GM12878 (cell line): Measurements from ENCODE around the gene SNX10. TPM values are rescaled to one million over a fixed set of nuclear protein-coding genes. Genes with fewer than 3 reads are reported as not detected.

Experiments
- ATAC-seq: fragments of 200-7000 bp; cut with Tn5 transposase; 3 replicates; pipeline ENCODE4 v1.9.1; 2020; ENCODE audit warnings: mild to moderate bottlenecking, moderate library complexity
- BruUV-seq: library from RNA; stranded (reverse); fragments of 400-500 nt; replicated peaks from 2 replicates; lab custom pipeline; 2021; lab: Mats Ljungman, UMichigan
- CTCF ChIA-PET: fragments of 300-600 bp; sonication (Branson Sonifier 250); formaldehyde crosslinking; extraction: SDS; loops from one replicate; lab custom pipeline; 2021; ENCODE audit warnings: inconsistent platforms; lab: Yijun Ruan, JAX
- POLR2A ChIA-PET: fragments of 350-600 bp; formaldehyde crosslinking; extraction: SDS; loops from one replicate; lab custom pipeline; 2021; ENCODE audit warnings: inconsistent platforms; lab: Charles Lee
- RAD21 ChIA-PET: fragments of 300-600 bp; sonication (Branson Sonifier 250); formaldehyde crosslinking; loops from one replicate; lab custom pipeline; 2023; ENCODE audit warnings: antibody characterized with exemption; ENCODE audit not compliant: unreplicated experiment; lab: Charles Lee
- SMC1A ChIA-PET: fragments of 300-600 bp; sonication (Branson Sonifier 250); formaldehyde crosslinking; loops from one replicate; lab custom pipeline; 2023; ENCODE audit not compliant: unreplicated experiment, uncharacterized antibody; lab: Charles Lee
- DNase-seq: peaks from one replicate; pipeline ENCODE4 v3.0.0-alpha.2; 2011; ENCODE audit warnings: low read depth, low spot score
- FAIRE-seq: peaks from 3 replicates; lab custom pipeline; 2011; peaks lifted over from hg19 to GRCh38; lab: Jason Lieb, UNC
- H2AFZ ChIP-seq: 2 replicates; pipeline ENCODE4 v1.6.0; 2011; ENCODE audit warnings: low read depth, low read length, control low read depth; ENCODE audit not compliant: control insufficient read depth
- H3K27ac ChIP-seq: 2 replicates; pipeline ENCODE4 v1.5.1; 2011; ENCODE audit warnings: control low read depth; ENCODE audit not compliant: control insufficient read depth, insufficient read depth
- H3K27me3 ChIP-seq, 2 experiments: replicated peaks in 1 of 2; 2 replicates each; pipeline versions ENCODE4 v1.6.0 to v1.6.1; 2011; ENCODE audit warnings: low read length in 1 of 2; ENCODE audit not compliant: control insufficient read depth in 2 of 2, insufficient read depth in 2 of 2
- H3K36me3 ChIP-seq, 2 experiments: 2 replicates each; pipeline ENCODE4 v1.5.1; 2011; ENCODE audit warnings: low read length in 1 of 2; ENCODE audit not compliant: control insufficient read depth in 2 of 2, insufficient read depth in 2 of 2
- H3K4me1 ChIP-seq: 2 replicates; pipeline ENCODE4 v1.6.1; 2011; ENCODE audit warnings: mild to moderate bottlenecking, low read length, moderate library complexity, mixed read lengths; ENCODE audit not compliant: control insufficient read depth, insufficient read depth
- H3K4me2 ChIP-seq: 2 replicates; pipeline ENCODE4 v1.6.0; 2011; ENCODE audit warnings: control low read depth; ENCODE audit not compliant: control insufficient read depth, insufficient read depth
- H3K4me3 ChIP-seq: fragments of 200-600 bp; sonication (generic); 2 replicates; pipeline ENCODE4 v1.5.1; 2016
- H3K79me2 ChIP-seq: 2 replicates; pipeline ENCODE4 v1.6.0; 2011; ENCODE audit warnings: low read length; ENCODE audit not compliant: control insufficient read depth, insufficient read depth
- H3K9ac ChIP-seq: 2 replicates; pipeline ENCODE4 v1.8.0; 2011; ENCODE audit warnings: low read length, control low read depth, mixed read lengths; ENCODE audit not compliant: control insufficient read depth, insufficient read depth
- H3K9me3 ChIP-seq: replicated peaks from 3 replicates; pipeline ENCODE4 v1.5.1; 2011; ENCODE audit warnings: mild to moderate bottlenecking, low read length; ENCODE audit not compliant: control insufficient read depth, insufficient read depth
- H4K20me1 ChIP-seq: 2 replicates; pipeline ENCODE4 v1.6.0; 2011; ENCODE audit not compliant: control insufficient read depth, insufficient read depth
- CBX3 ChIP-seq: fragments of 200-600 bp; sonication (generic); IDR thresholded peaks from 2 replicates; pipeline ENCODE4 v1.6.1; 2016; ENCODE audit warnings: low read depth, borderline replicate concordance
- CTCF ChIP-seq, 3 experiments: IDR thresholded peaks in 2 of 3; conservative IDR thresholded peaks in 1 of 3; 2 replicates each; pipeline ENCODE4 v1.5.1; 2011; ENCODE audit warnings: low read depth in 3 of 3, low read length in 3 of 3, mild to moderate bottlenecking in 3 of 3, control low read depth in 2 of 3, moderate library complexity in 2 of 3, inconsistent platforms in 1 of 3, mixed read lengths in 1 of 3; ENCODE audit not compliant: control insufficient read depth in 2 of 3, insufficient read depth in 1 of 3; ENCODE audit errors: extremely low read depth in 1 of 3
- KAT2A ChIP-seq: conservative IDR thresholded peaks from 2 replicates; pipeline ENCODE4 v1.6.1; 2011; ENCODE audit warnings: low read depth, low read length; ENCODE audit not compliant: control insufficient read depth
- RELA ChIP-seq: fragments of 450-650 bp; IDR thresholded peaks from 2 replicates; pipeline ENCODE4 v1.8.0; 2014; ENCODE audit warnings: borderline replicate concordance; ENCODE audit not compliant: partially characterized antibody
- RELB ChIP-seq: fragments of 450-650 bp; IDR thresholded peaks from 2 replicates; pipeline ENCODE4 v1.6.1; 2017; ENCODE audit warnings: low read depth, mild to moderate bottlenecking, moderate library complexity
- SPI1 ChIP-seq: IDR thresholded peaks from 2 replicates; pipeline ENCODE4 v1.6.1; 2011; ENCODE audit warnings: low read depth, mild to moderate bottlenecking, low read length, moderate library complexity, borderline replicate concordance; ENCODE audit not compliant: insufficient read depth
- ZZZ3 ChIP-seq: IDR thresholded peaks from 2 replicates; pipeline ENCODE4 v1.6.1; 2011; ENCODE audit warnings: low read depth; ENCODE audit not compliant: control insufficient read depth, insufficient read length
- WGBS: methylation state at CpG from one replicate; pipeline ENCODE4 v1.1.6; 2016; ENCODE audit warnings: low lambda C conversion rate; ENCODE audit not compliant: insufficient replicate concordance, insufficient coverage; ENCODE audit errors: missing lambda C conversion rate; 5-methylcytosine and 5-hydroxymethylcytosine counted together
- in situ Hi-C: fragments of 300-500 bp; cut with MboI; formaldehyde crosslinking; loops from 9 replicates; pipeline ENCODE4 v1.14.3; 2018; ENCODE audit warnings: mixed read lengths
- intact Hi-C: fragments of 100-400 bp; cut with micrococcal nuclease; formaldehyde crosslinking; loops from one replicate; pipeline ENCODE4 v1.14.2; 2022; ENCODE audit not compliant: unreplicated experiment
- polyA plus RNA-seq, 11 experiments: library from polyadenylated mRNA; depleted of rRNA in 4 of 11; unstranded in 6 of 11; stranded (reverse) in 5 of 11; fragments of >200 nt; fragmentation: Nextera tagmentation in 4 of 11; fragmentation: Illumina TruSeq in 1 of 11; extraction: Ambion mirVana in 4 of 11; extraction: Trizol in 1 of 11; gene quantifications; 1 replicate in 1 of 11; 2 replicates in 10 of 11; pipeline versions ENCODE4 v1.2.1 to v1.2.3, GENCODE V29; 2011 to 2016; ENCODE audit warnings: inconsistent platforms in 2 of 11, missing spikeins in 2 of 11, low read depth in 1 of 11
- total RNA-seq, 4 experiments: library from RNA; depleted of rRNA in 3 of 4; stranded (reverse); fragments of >200 nt in 3 of 4; fragmentation: Illumina TruSeq in 1 of 4; extraction: Trizol in 1 of 4; gene quantifications; 2 replicates each; pipeline versions ENCODE4 v1.2.1 to v1.2.3, GENCODE V29; 2013 to 2021

Gene SNX10
- total and polyA plus RNA-seq, 10 of the 15 experiments (the other 5 are each of a cell fraction or from before 2014, with no cell fraction given) = 22.0 to 56.2 (median 30.1) TPM

- no peak for TF ChIP-seq RELB
- no peak for TF ChIP-seq RELA
- TF ChIP-seq, all 136 proteins: peak for 0
Observed at GRCh38 chr7:26372704-26373103, 81.0 kb downstream of the SNX10 start (continued).

DNA sequence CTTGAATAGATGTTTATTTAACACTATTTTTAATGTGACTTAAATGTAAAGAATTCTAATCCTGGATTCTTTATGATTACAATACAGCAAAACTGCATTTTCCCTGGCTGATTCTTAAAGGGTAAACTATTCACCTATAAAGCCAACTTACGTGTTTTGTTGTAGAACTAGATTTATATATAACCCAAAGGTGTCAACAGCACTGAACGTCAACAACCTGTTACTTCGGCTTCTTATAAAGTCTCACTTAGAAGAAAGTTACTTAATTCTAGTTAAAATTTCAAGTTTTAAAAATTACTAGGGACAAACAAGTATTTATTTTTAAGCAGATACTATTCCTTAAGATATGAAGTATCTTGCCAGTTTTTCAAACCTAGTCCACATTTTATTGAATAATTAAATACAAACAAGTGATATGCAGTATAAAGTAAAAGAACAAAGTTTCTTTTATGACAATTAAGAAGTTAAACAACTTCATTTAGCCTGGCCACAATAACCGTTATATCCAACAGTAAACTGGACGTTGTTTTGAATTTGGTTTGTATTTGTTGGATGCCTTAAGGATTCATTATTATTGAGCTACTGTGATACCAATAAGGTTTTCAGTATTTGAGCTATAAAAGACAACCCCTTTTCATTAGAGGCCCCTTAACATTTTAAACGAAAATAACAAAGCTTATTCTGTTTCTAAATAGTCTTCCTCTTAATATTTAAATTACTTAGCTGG lies 83.1 kb downstream of the SNX10 start:
- CTCF ChIA-PET = interaction anchor here (0.6 to 3.2 kb wide), 15 partner anchors 9 to 786 kb away, joined by 3 to 20 read pairs (median 4); no protein-coding TSS in a partner anchor
- POLR2A ChIA-PET = no interaction called here
- no peaks in the 10 kb centered on the region for H3K9me3 ChIP-seq
- no peak overlapping the region for H3K4me3 ChIP-seq
- 96% methylated on average over 6 of the region's 6 CpGs for WGBS
- SMC1A ChIA-PET = interaction anchor here (0.9 to 3.6 kb wide), 17 partner anchors 9 to 496 kb away, joined by 3 to 12 read pairs (median 4); no protein-coding TSS in a partner anchor
- H4K20me1 ChIP-seq = no peaks in the 10 kb centered on the region
- no peak overlapping the region for H3K4me2 ChIP-seq
- no TSS peak for BruUV-seq
- no peak overlapping the region for H2AFZ ChIP-seq
- in situ Hi-C loops = no loop called here
- no peaks in the 10 kb centered on the region for H3K79me2 ChIP-seq
- intact Hi-C loops = no loop called here
- H3K27me3 ChIP-seq = no peaks in the 10 kb centered on the region
- DNase-seq = no peak
- H3K4me1 ChIP-seq = peaks cover 7% of the 10 kb centered on the region
- H3K27ac ChIP-seq = no peak overlapping the region
- ATAC-seq = no peak
- RAD21 ChIA-PET = interaction anchor here (0.7 to 2.0 kb wide), 7 partner anchors 10 to 481 kb away, joined by 3 to 7 read pairs (median 3); no protein-coding TSS in a partner anchor
- no peak for TF ChIP-seq SPI1
- TF ChIP-seq ZZZ3 = no peak
- TF ChIP-seq KAT2A = no peak
- no peak for TF ChIP-seq CBX3
- TF ChIP-seq CTCF (IDR thresholded peaks at IDR 0.05 in 2 of 3, conservative IDR thresholded peaks at IDR 0.05 in 1 of 3; ENCODE audit: control insufficient read depth in 2 of 3, extremely low read depth in 1 of 3, insufficient read depth in 1 of 3, low read depth in 3 of 3, low read length in 3 of 3) = no peak
- no peak overlapping the region for H3K9ac ChIP-seq
- FAIRE-seq = no peak
- no peaks in the 10 kb centered on the region; a peak in 1 of 4 replicates for H3K36me3 ChIP-seq
